Left ventricle myocardium inferior (tissue), 1 donor: Measurements from ENCODE around the gene TBX15. TPM values are rescaled to one million over a fixed set of nuclear protein-coding genes. Genes with fewer than 3 reads are reported as not detected.

Experiments
- DNase-seq: peaks from one replicate; pipeline ENCODE4 v3.0.0-alpha.2; 2020
- H3K27ac ChIP-seq: fragments of 200-600 bp; replicated peaks from 2 replicates; pipeline ENCODE4 v1.8.0; 2021
- H3K27me3 ChIP-seq: fragments of 200-600 bp; 2 replicates; pipeline ENCODE4 v1.8.0; 2021; ENCODE audit warnings: low read depth
- H3K36me3 ChIP-seq: fragments of 200-600 bp; 2 replicates; pipeline ENCODE4 v1.8.0; 2021
- H3K4me1 ChIP-seq: fragments of 200-600 bp; 2 replicates; pipeline ENCODE4 v1.8.0; 2021
- H3K4me3 ChIP-seq: fragments of 200-600 bp; 2 replicates; pipeline ENCODE4 v1.8.0; 2021; ENCODE audit warnings: mild to moderate bottlenecking, moderate library complexity
- H3K9me3 ChIP-seq: fragments of 200-600 bp; replicated peaks from 2 replicates; pipeline ENCODE4 v1.8.0; 2021
- CTCF ChIP-seq: fragments of 200-600 bp; IDR thresholded peaks from 2 replicates; pipeline ENCODE4 v1.8.0; 2021; ENCODE audit warnings: antibody characterized with exemption, mild to moderate bottlenecking, borderline replicate concordance
- intact Hi-C: fragments of 100-400 bp; cut with micrococcal nuclease; formaldehyde crosslinking; loops from one replicate; pipeline ENCODE4 v1.11.0; 2022
- total RNA-seq: library from RNA; stranded (reverse); fragmentation: NEBNext Ultra II Directional; extraction: Animal tissue kit (Norgen Biotek cat#: 25700); gene quantifications from one replicate; pipeline ENCODE4 v1.2.1, GENCODE V29; 2021
- donor health status: DM: no; HTN: yes; CAD: no; lungs with severe emphysema.

Gene TBX15
- total RNA-seq, 1 donor from 2014 or later = 0.63 TPM

- DNase-seq = no peak
- Histone ChIP-seq H3K36me3 (no peaks in the 10 kb centered on the region), H3K4me3 (no peak overlapping the region), H3K27ac (no peak overlapping the region), H3K4me1 (no peaks in the 10 kb centered on the region), H3K27me3 (peaks cover 11% of the 10 kb centered on the region), H3K9me3 (no peaks in the 10 kb centered on the region)
- no peak for TF ChIP-seq CTCF
- intact Hi-C loops = no loop called here
Measured at GRCh38 chr1:118925651-118926050, 62.5 kb downstream of the TBX15 start.

GRCh38 chr1:118923319-118923718 lies 64.8 kb downstream of the TBX15 start:
- TF ChIP-seq CTCF = no peak
- Histone ChIP-seq H3K27me3 (peaks cover 11% of the 10 kb centered on the region), H3K9me3 (no peaks in the 10 kb centered on the region), H3K36me3 (no peaks in the 10 kb centered on the region), H3K4me3 (no peak overlapping the region), H3K4me1 (no peaks in the 10 kb centered on the region), H3K27ac (no peak overlapping the region)
- no peak for DNase-seq
- intact Hi-C loops = no loop called here

GRCh38 chr1:118921994-118922393 lies 66.1 kb downstream of the TBX15 start:
- H3K36me3 ChIP-seq = no peaks in the 10 kb centered on the region
- no peak for TF ChIP-seq CTCF
- peaks cover under 1% of the 10 kb centered on the region for H3K9me3 ChIP-seq
- no peak overlapping the region for H3K27ac ChIP-seq
- H3K4me1 ChIP-seq = no peaks in the 10 kb centered on the region
- intact Hi-C loops = no loop called here
- H3K27me3 ChIP-seq = peaks cover 11% of the 10 kb centered on the region
- DNase-seq = no peak
- no peak overlapping the region for H3K4me3 ChIP-seq

GRCh38 chr1:118920124-118920717 lies 67.9 kb downstream of the TBX15 start:
- TF ChIP-seq CTCF = no peak
- intact Hi-C loops = no loop called here
- Histone ChIP-seq H3K27me3 (peaks cover under 1% of the 10 kb centered on the region), H3K4me3 (no peak overlapping the region), H3K27ac (no peak overlapping the region), H3K9me3 (peaks cover 4% of the 10 kb centered on the region), H3K36me3 (no peaks in the 10 kb centered on the region), H3K4me1 (no peaks in the 10 kb centered on the region)
- DNase-seq = no peak

- H3K4me1 ChIP-seq = no peaks in the 10 kb centered on the region
Measured at GRCh38 chr1:118918940-118919259, 69.2 kb downstream of the TBX15 start.

More at GRCh38 chr1:118918940-118919259, 69.2 kb downstream of the TBX15 start:
- no peak for TF ChIP-seq CTCF
- Histone ChIP-seq H3K27ac (no peak overlapping the region), H3K4me3 (no peak overlapping the region), H3K9me3 (peaks cover 4% of the 10 kb centered on the region), H3K36me3 (no peaks in the 10 kb centered on the region), H3K27me3 (no peaks in the 10 kb centered on the region)
- intact Hi-C loops = no loop called here
- no peak for DNase-seq
